H1 (cell line): ENCODE measurements around the gene PIP5K1B. TPM values are rescaled to one million over a fixed set of nuclear protein-coding genes. Genes with fewer than 3 reads are reported as not detected.

Experiments used
- polyA plus RNA-seq, 7 experiments: library from polyadenylated mRNA; depleted of rRNA in 3 of 7; stranded (reverse) in 5 of 7; unstranded in 2 of 7; fragments of >200 nt in 5 of 7; fragments of 200-250 nt in 2 of 7; gene quantifications; 1 replicate in 5 of 7; 2 replicates in 1 of 7; 4 replicates in 1 of 7; pipeline versions ENCODE4 v1.2.1 to v1.2.3, GENCODE V29; 2011 to 2013; ENCODE audit warnings: missing spikeins in 2 of 7, mixed read lengths in 2 of 7
- total RNA-seq: library from RNA; stranded (reverse); fragmentation: NEBNext Ultra II Directional; extraction: Animal tissue kit (Norgen Biotek cat#: 25700); gene quantifications from 2 replicates; pipeline ENCODE4 v1.2.1, GENCODE V29; 2021
- TF ChIP-seq, protein P1 (sequence below): fragments of 300-600 bp; sonication (generic); IDR thresholded peaks from 2 replicates; pipeline ENCODE4 v1.7.1; 2012; ENCODE audit warnings: low read length, moderate library complexity, mild to moderate bottlenecking, inconsistent platforms; ENCODE audit not compliant: insufficient replicate concordance

The PIP5K1B gene
- total and polyA plus RNA-seq, 2 of the 8 experiments (the other 6 are each of a cell fraction or from before 2014, with no cell fraction given): 4.7 to 7.7 TPM

DNA sequence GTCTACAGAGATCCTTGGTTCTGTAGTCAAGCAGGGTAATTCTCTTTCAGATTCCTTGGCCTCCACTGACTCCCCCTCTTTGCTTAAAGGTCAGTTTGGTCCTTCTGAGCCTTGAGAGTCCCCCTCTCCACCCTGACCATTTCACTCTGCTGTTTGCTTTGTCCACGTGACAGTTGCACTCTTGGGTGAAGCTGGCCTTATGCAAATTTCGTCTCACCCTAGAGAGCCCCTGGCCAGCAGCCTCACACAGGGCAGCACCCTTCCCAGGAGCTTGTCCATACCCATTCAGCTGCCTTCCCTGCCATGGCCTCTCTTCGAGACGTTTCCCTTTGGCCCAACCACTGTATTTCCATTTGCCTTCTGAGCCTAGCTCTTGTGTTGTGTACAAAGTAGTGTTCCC is 245.1 kb downstream of the PIP5K1B start (continued):
- TF ChIP-seq, protein P1, sequence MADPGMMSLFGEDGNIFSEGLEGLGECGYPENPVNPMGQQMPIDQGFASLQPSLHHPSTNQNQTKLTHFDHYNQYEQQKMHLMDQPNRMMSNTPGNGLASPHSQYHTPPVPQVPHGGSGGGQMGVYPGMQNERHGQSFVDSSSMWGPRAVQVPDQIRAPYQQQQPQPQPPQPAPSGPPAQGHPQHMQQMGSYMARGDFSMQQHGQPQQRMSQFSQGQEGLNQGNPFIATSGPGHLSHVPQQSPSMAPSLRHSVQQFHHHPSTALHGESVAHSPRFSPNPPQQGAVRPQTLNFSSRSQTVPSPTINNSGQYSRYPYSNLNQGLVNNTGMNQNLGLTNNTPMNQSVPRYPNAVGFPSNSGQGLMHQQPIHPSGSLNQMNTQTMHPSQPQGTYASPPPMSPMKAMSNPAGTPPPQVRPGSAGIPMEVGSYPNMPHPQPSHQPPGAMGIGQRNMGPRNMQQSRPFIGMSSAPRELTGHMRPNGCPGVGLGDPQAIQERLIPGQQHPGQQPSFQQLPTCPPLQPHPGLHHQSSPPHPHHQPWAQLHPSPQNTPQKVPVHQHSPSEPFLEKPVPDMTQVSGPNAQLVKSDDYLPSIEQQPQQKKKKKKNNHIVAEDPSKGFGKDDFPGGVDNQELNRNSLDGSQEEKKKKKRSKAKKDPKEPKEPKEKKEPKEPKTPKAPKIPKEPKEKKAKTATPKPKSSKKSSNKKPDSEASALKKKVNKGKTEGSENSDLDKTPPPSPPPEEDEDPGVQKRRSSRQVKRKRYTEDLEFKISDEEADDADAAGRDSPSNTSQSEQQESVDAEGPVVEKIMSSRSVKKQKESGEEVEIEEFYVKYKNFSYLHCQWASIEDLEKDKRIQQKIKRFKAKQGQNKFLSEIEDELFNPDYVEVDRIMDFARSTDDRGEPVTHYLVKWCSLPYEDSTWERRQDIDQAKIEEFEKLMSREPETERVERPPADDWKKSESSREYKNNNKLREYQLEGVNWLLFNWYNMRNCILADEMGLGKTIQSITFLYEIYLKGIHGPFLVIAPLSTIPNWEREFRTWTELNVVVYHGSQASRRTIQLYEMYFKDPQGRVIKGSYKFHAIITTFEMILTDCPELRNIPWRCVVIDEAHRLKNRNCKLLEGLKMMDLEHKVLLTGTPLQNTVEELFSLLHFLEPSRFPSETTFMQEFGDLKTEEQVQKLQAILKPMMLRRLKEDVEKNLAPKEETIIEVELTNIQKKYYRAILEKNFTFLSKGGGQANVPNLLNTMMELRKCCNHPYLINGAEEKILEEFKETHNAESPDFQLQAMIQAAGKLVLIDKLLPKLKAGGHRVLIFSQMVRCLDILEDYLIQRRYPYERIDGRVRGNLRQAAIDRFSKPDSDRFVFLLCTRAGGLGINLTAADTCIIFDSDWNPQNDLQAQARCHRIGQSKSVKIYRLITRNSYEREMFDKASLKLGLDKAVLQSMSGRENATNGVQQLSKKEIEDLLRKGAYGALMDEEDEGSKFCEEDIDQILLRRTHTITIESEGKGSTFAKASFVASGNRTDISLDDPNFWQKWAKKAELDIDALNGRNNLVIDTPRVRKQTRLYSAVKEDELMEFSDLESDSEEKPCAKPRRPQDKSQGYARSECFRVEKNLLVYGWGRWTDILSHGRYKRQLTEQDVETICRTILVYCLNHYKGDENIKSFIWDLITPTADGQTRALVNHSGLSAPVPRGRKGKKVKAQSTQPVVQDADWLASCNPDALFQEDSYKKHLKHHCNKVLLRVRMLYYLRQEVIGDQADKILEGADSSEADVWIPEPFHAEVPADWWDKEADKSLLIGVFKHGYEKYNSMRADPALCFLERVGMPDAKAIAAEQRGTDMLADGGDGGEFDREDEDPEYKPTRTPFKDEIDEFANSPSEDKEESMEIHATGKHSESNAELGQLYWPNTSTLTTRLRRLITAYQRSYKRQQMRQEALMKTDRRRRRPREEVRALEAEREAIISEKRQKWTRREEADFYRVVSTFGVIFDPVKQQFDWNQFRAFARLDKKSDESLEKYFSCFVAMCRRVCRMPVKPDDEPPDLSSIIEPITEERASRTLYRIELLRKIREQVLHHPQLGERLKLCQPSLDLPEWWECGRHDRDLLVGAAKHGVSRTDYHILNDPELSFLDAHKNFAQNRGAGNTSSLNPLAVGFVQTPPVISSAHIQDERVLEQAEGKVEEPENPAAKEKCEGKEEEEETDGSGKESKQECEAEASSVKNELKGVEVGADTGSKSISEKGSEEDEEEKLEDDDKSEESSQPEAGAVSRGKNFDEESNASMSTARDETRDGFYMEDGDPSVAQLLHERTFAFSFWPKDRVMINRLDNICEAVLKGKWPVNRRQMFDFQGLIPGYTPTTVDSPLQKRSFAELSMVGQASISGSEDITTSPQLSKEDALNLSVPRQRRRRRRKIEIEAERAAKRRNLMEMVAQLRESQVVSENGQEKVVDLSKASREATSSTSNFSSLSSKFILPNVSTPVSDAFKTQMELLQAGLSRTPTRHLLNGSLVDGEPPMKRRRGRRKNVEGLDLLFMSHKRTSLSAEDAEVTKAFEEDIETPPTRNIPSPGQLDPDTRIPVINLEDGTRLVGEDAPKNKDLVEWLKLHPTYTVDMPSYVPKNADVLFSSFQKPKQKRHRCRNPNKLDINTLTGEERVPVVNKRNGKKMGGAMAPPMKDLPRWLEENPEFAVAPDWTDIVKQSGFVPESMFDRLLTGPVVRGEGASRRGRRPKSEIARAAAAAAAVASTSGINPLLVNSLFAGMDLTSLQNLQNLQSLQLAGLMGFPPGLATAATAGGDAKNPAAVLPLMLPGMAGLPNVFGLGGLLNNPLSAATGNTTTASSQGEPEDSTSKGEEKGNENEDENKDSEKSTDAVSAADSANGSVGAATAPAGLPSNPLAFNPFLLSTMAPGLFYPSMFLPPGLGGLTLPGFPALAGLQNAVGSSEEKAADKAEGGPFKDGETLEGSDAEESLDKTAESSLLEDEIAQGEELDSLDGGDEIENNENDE: no peak
- TF ChIP-seq, all 59 proteins: peak for 0
